Brain microvascular endothelial cell (primary cell): ENCODE measurements around the gene CAPN13.

Experiments used
- DNase-seq: peaks from one replicate; pipeline ENCODE4 v3.0.0-alpha.2; 2020
- H3K27ac ChIP-seq: fragments of 250-450 bp; sonication (Bioruptor Pico); 2 replicates; pipeline ENCODE4 v1.5.1; 2020; ENCODE audit warnings: mild to moderate bottlenecking, moderate library complexity
- H3K27me3 ChIP-seq: fragments of 250-450 bp; sonication (Bioruptor Pico); replicated peaks from 2 replicates; pipeline ENCODE4 v1.5.1; 2020; ENCODE audit warnings: mild to moderate bottlenecking
- H3K36me3 ChIP-seq: fragments of 250-450 bp; sonication (Bioruptor Pico); replicated peaks from 2 replicates; pipeline ENCODE4 v1.5.1; 2020; ENCODE audit warnings: mild to moderate bottlenecking
- H3K4me3 ChIP-seq: 2 replicates; pipeline ENCODE4 v1.5.1; 2011; ENCODE audit warnings: low read depth, mild to moderate bottlenecking, control low read depth, low read length, moderate library complexity
- CTCF ChIP-seq: IDR thresholded peaks from 2 replicates; pipeline ENCODE4 v1.5.1; 2011; ENCODE audit warnings: low read depth, mild to moderate bottlenecking, moderate library complexity, low read length, control low read depth, inconsistent platforms; ENCODE audit errors: missing control alignments
- in situ Hi-C: cut with HindIII; loops from 2 replicates; pipeline ENCODE4 v1.10.0; 2017; ENCODE audit warnings: low sequenced_read_pairs, low pct_ligation_motif_present

Gene CAPN13

GRCh38 chr2:30706534-30707303 is 100.5 kb downstream of the CAPN13 start:
- peak; percentile 89 for TF ChIP-seq CTCF
- Histone ChIP-seq H3K27me3 (no peaks in the 10 kb centered on the region), H3K36me3 (no peaks in the 10 kb centered on the region), H3K27ac (no peak overlapping the region), H3K4me3 (no peak overlapping the region)
- DNase-seq = peak; percentile 53
- in situ Hi-C loops = no loop called here

GRCh38 chr2:30705711-30706533 is 101.3 kb downstream of the CAPN13 start:
- in situ Hi-C loops = no loop called here
- DNase-seq = no peak
- no peak overlapping the region for H3K4me3 ChIP-seq

GRCh38 chr2:30705056-30705455 is 102.2 kb downstream of the CAPN13 start:
- Histone ChIP-seq H3K36me3 (no peaks in the 10 kb centered on the region), H3K4me3 (no peak overlapping the region), H3K27ac (no peak overlapping the region), H3K27me3 (no peaks in the 10 kb centered on the region)
- in situ Hi-C loops = no loop called here
- no peak for TF ChIP-seq CTCF
- DNase-seq = no peak

More at GRCh38 chr2:30705711-30706533, 101.3 kb downstream of the CAPN13 start:
- no peak overlapping the region for H3K27ac ChIP-seq
- TF ChIP-seq CTCF = no peak
- H3K27me3 ChIP-seq = no peaks in the 10 kb centered on the region
- H3K36me3 ChIP-seq = no peaks in the 10 kb centered on the region

- TF ChIP-seq CTCF = no peak
- in situ Hi-C loops = no loop called here
- Histone ChIP-seq H3K27me3 (no peaks in the 10 kb centered on the region), H3K27ac (no peak overlapping the region), H3K36me3 (no peaks in the 10 kb centered on the region), H3K4me3 (no peak overlapping the region)
- no peak for DNase-seq
Measured at GRCh38 chr2:30704309-30705020, 102.8 kb downstream of the CAPN13 start.

GRCh38 chr2:30702694-30703093 is 104.6 kb downstream of the CAPN13 start:
- DNase-seq = no peak
- in situ Hi-C loops = no loop called here
- Histone ChIP-seq H3K27ac (no peak overlapping the region), H3K4me3 (no peak overlapping the region), H3K27me3 (no peaks in the 10 kb centered on the region), H3K36me3 (no peaks in the 10 kb centered on the region)
- TF ChIP-seq CTCF = no peak
